ENCODE data around the gene GABRB3.

Gene GABRB3

GRCh38 chr15:26631894-26632293 is 141.0 kb downstream of the GABRB3 start:
- H3K18ac ChIP-seq (ENCODE audit: low read length), result no peak overlapping the region
- no peaks in the 10 kb centered on the region for H3K27me3 ChIP-seq (ENCODE audit: insufficient read depth, low read length)
- no peak overlapping the region for H3K4me3 ChIP-seq (ENCODE audit: low read depth, low read length)
- H3K4ac ChIP-seq (ENCODE audit: low read depth, low read length), result no peak overlapping the region
- no peak overlapping the region for H2BK12ac ChIP-seq (ENCODE audit: low read length)
- no peak overlapping the region for H3K23ac ChIP-seq (ENCODE audit: low read length)
- no peak overlapping the region for H3K4me2 ChIP-seq (ENCODE audit: low read length)
- H2BK120ac ChIP-seq (ENCODE audit: insufficient read depth, low read length, poor library complexity), result no peak overlapping the region
- no peak overlapping the region for H4K8ac ChIP-seq (ENCODE audit: low read depth, low read length)
- H3K27ac ChIP-seq (ENCODE audit: low read depth, low read length), result no peak overlapping the region
- peaks cover 2% of the 10 kb centered on the region for H3K9me3 ChIP-seq (ENCODE audit: insufficient read depth, low read depth, low read length)
- H3K36me3 ChIP-seq (ENCODE audit: control insufficient read depth in 1 of 2, insufficient read depth in 2 of 2, low read length in 2 of 2), result no peaks in the 10 kb centered on the region
- no peak overlapping the region for H2BK5ac ChIP-seq (ENCODE audit: low read depth, low read length, poor library complexity)
- H3K79me1 ChIP-seq (ENCODE audit: low read length), result no peaks in the 10 kb centered on the region
- no peak overlapping the region for H2AFZ ChIP-seq (ENCODE audit: insufficient read depth, low read length, poor library complexity)
- no peak overlapping the region for H3K9ac ChIP-seq (ENCODE audit: low read length)
- no CpG with 5 or more reads among the region's 6 CpGs for WGBS (ENCODE audit: extremely low coverage, insufficient coverage, insufficient read length)
- no peaks in the 10 kb centered on the region for H3K79me2 ChIP-seq (ENCODE audit: control insufficient read depth, insufficient read depth, low read length, poor library complexity)
- no peaks in the 10 kb centered on the region for H3K4me1 ChIP-seq (ENCODE audit: control insufficient read depth in 1 of 2, insufficient read depth in 2 of 2, low read length in 2 of 2)
- no peak overlapping the region for H2AK5ac ChIP-seq (ENCODE audit: low read length)
- H4K91ac ChIP-seq (ENCODE audit: low read depth, low read length), result no peak overlapping the region
- H3K14ac ChIP-seq (ENCODE audit: low read length), result no peak overlapping the region
- no peak for DNase-seq
- H4K12ac ChIP-seq (ENCODE audit: low read depth, low read length), result no peak overlapping the region

- H3K36me3 ChIP-seq (ENCODE audit: control insufficient read depth in 1 of 2, insufficient read depth in 2 of 2, low read length in 2 of 2), result no peaks in the 10 kb centered on the region
These were observed 142.0 kb downstream of the GABRB3 start for GRCh38 chr15:26630857-26631256.

GRCh38 chr15:26628879-26629529 is 143.9 kb downstream of the GABRB3 start:
- Histone ChIP-seq H2AFZ (ENCODE audit: insufficient read depth, low read length, poor library complexity) (no peak overlapping the region), H3K4me3 (ENCODE audit: low read depth, low read length) (no peak overlapping the region), H3K9me3 (ENCODE audit: insufficient read depth, low read depth, low read length) (peaks cover 2% of the 10 kb centered on the region), H3K4me2 (ENCODE audit: low read length) (no peak overlapping the region), H3K9ac (ENCODE audit: low read length) (no peak overlapping the region), H2AK5ac (ENCODE audit: low read length) (no peak overlapping the region), H4K12ac (ENCODE audit: low read depth, low read length) (no peak overlapping the region), H3K79me2 (ENCODE audit: control insufficient read depth, insufficient read depth, low read length, poor library complexity) (no peaks in the 10 kb centered on the region), H3K36me3 (ENCODE audit: control insufficient read depth in 1 of 2, insufficient read depth in 2 of 2, low read length in 2 of 2) (no peaks in the 10 kb centered on the region), H3K18ac (ENCODE audit: low read length) (no peak overlapping the region), H3K27ac (ENCODE audit: low read depth, low read length) (no peak overlapping the region), H3K4me1 (ENCODE audit: control insufficient read depth in 1 of 2, insufficient read depth in 2 of 2, low read length in 2 of 2) (no peaks in the 10 kb centered on the region), H3K79me1 (ENCODE audit: low read length) (no peaks in the 10 kb centered on the region), H2BK120ac (ENCODE audit: insufficient read depth, low read length, poor library complexity) (no peak overlapping the region), H4K91ac (ENCODE audit: low read depth, low read length) (no peak overlapping the region), H2BK12ac (ENCODE audit: low read length) (no peak overlapping the region), H3K23ac (ENCODE audit: low read length) (no peak overlapping the region), H3K27me3 (ENCODE audit: insufficient read depth, low read length) (no peaks in the 10 kb centered on the region), H4K8ac (ENCODE audit: low read depth, low read length) (no peak overlapping the region), H3K14ac (ENCODE audit: low read length) (no peak overlapping the region), H2BK5ac (ENCODE audit: low read depth, low read length, poor library complexity) (no peak overlapping the region), H3K4ac (ENCODE audit: low read depth, low read length) (no peak overlapping the region)
- WGBS (ENCODE audit: extremely low coverage, insufficient coverage, insufficient read length), result no CpG with 5 or more reads among the region's 41 CpGs
- peak in 1 of 2 donors; percentile 13 for DNase-seq

More at GRCh38 chr15:26630857-26631256, 142.0 kb downstream of the GABRB3 start:
- WGBS (ENCODE audit: extremely low coverage, insufficient coverage, insufficient read length), result no CpG with 5 or more reads among the region's 4 CpGs
- Histone ChIP-seq H3K27ac (ENCODE audit: low read depth, low read length) (no peak overlapping the region), H2AK5ac (ENCODE audit: low read length) (no peak overlapping the region), H3K4me2 (ENCODE audit: low read length) (no peak overlapping the region), H2BK12ac (ENCODE audit: low read length) (no peak overlapping the region), H3K9me3 (ENCODE audit: insufficient read depth, low read depth, low read length) (peaks cover 2% of the 10 kb centered on the region), H3K79me1 (ENCODE audit: low read length) (no peaks in the 10 kb centered on the region), H2BK120ac (ENCODE audit: insufficient read depth, low read length, poor library complexity) (no peak overlapping the region), H4K91ac (ENCODE audit: low read depth, low read length) (no peak overlapping the region), H4K8ac (ENCODE audit: low read depth, low read length) (no peak overlapping the region), H3K14ac (ENCODE audit: low read length) (no peak overlapping the region), H3K9ac (ENCODE audit: low read length) (no peak overlapping the region), H3K27me3 (ENCODE audit: insufficient read depth, low read length) (no peaks in the 10 kb centered on the region), H3K18ac (ENCODE audit: low read length) (no peak overlapping the region), H4K12ac (ENCODE audit: low read depth, low read length) (no peak overlapping the region), H2AFZ (ENCODE audit: insufficient read depth, low read length, poor library complexity) (no peak overlapping the region), H3K4me1 (ENCODE audit: control insufficient read depth in 1 of 2, insufficient read depth in 2 of 2, low read length in 2 of 2) (no peaks in the 10 kb centered on the region), H3K4me3 (ENCODE audit: low read depth, low read length) (no peak overlapping the region), H2BK5ac (ENCODE audit: low read depth, low read length, poor library complexity) (no peak overlapping the region), H3K23ac (ENCODE audit: low read length) (no peak overlapping the region), H3K4ac (ENCODE audit: low read depth, low read length) (no peak overlapping the region), H3K79me2 (ENCODE audit: control insufficient read depth, insufficient read depth, low read length, poor library complexity) (no peaks in the 10 kb centered on the region)
- no peak for DNase-seq

- Histone ChIP-seq H3K4me2 (ENCODE audit: low read length) (no peak overlapping the region), H4K91ac (ENCODE audit: low read depth, low read length) (no peak overlapping the region), H3K9ac (ENCODE audit: low read length) (no peak overlapping the region), H3K27me3 (ENCODE audit: insufficient read depth, low read length) (no peaks in the 10 kb centered on the region), H3K14ac (ENCODE audit: low read length) (no peak overlapping the region), H3K79me1 (ENCODE audit: low read length) (no peaks in the 10 kb centered on the region), H2BK120ac (ENCODE audit: insufficient read depth, low read length, poor library complexity) (no peak overlapping the region), H2BK5ac (ENCODE audit: low read depth, low read length, poor library complexity) (no peak overlapping the region), H3K9me3 (ENCODE audit: insufficient read depth, low read depth, low read length) (peaks cover 4% of the 10 kb centered on the region), H3K79me2 (ENCODE audit: control insufficient read depth, insufficient read depth, low read length, poor library complexity) (no peaks in the 10 kb centered on the region), H2AFZ (ENCODE audit: insufficient read depth, low read length, poor library complexity) (no peak overlapping the region), H2AK5ac (ENCODE audit: low read length) (no peak overlapping the region), H3K27ac (ENCODE audit: low read depth, low read length) (no peak overlapping the region), H3K36me3 (ENCODE audit: control insufficient read depth in 1 of 2, insufficient read depth in 2 of 2, low read length in 2 of 2) (no peaks in the 10 kb centered on the region), H3K4me1 (ENCODE audit: control insufficient read depth in 1 of 2, insufficient read depth in 2 of 2, low read length in 2 of 2) (no peaks in the 10 kb centered on the region), H4K8ac (ENCODE audit: low read depth, low read length) (no peak overlapping the region), H3K18ac (ENCODE audit: low read length) (no peak overlapping the region), H3K23ac (ENCODE audit: low read length) (no peak overlapping the region), H4K12ac (ENCODE audit: low read depth, low read length) (no peak overlapping the region), H3K4me3 (ENCODE audit: low read depth, low read length) (no peak overlapping the region), H2BK12ac (ENCODE audit: low read length) (no peak overlapping the region), H3K4ac (ENCODE audit: low read depth, low read length) (no peak overlapping the region)
- WGBS (ENCODE audit: extremely low coverage, insufficient coverage, insufficient read length), result no CpG with 5 or more reads among the region's 3 CpGs
- DNase-seq, result no peak
These were observed 144.8 kb downstream of the GABRB3 start for GRCh38 chr15:26628071-26628470.

Data from trophoblast cell (in vitro differentiated cells and primary cell).